Measurements from ENCODE around the gene INVS. TPM values are rescaled to one million over a fixed set of nuclear protein-coding genes. Genes with fewer than 3 reads are reported as not detected.
"Not testable (repeated sequence)": the region's sequence is repeated elsewhere in the genome, so short reads cannot be mapped to it uniquely, and the experiment has no call there.

INVS gene
- total RNA-seq, 4 donors from 2014 or later, result 12.8 to 22.8 (median 18.2) TPM

GRCh38 chr9:100126423-100126822 lies 27.4 kb downstream of the INVS start:
- Histone ChIP-seq H3K27ac (no peak overlapping the region), H3K4me1 (no peaks in the 10 kb centered on the region), H3K27me3 (no peaks in the 10 kb centered on the region), H3K9me3 (no peaks in the 10 kb centered on the region), H3K4me3 (no peak overlapping the region), H3K36me3 (no peaks in the 10 kb centered on the region)
- WGBS, result 99% methylated on average over 2 of the region's 2 CpGs
- DNase-seq (ENCODE audit: low spot score in 2 of 2), result no peak
- TF ChIP-seq CTCF (IDR thresholded peaks at IDR 0.05), result no peak
- TF ChIP-seq POLR2AphosphoS5 (IDR thresholded peaks at IDR 0.05), result no peak
- TF ChIP-seq EP300 (IDR thresholded peaks at IDR 0.05), result no peak
- TF ChIP-seq POLR2A (IDR thresholded peaks at IDR 0.05), result no peak

GRCh38 chr9:100129772-100130171 lies 30.7 kb downstream of the INVS start:
- Histone ChIP-seq H3K9me3 (no peaks in the 10 kb centered on the region), H3K4me1 (no peaks in the 10 kb centered on the region), H3K36me3 (no peaks in the 10 kb centered on the region), H3K27me3 (no peaks in the 10 kb centered on the region), H3K4me3 (no peak overlapping the region), H3K27ac (no peak overlapping the region)
- no peak for DNase-seq (ENCODE audit: low spot score in 2 of 2)
- TF ChIP-seq EP300 (IDR thresholded peaks at IDR 0.05) (no peak), CTCF (IDR thresholded peaks at IDR 0.05) (no peak), POLR2A (IDR thresholded peaks at IDR 0.05) (no peak), POLR2AphosphoS5 (IDR thresholded peaks at IDR 0.05) (no peak)

- no peak for DNase-seq (ENCODE audit: low spot score in 2 of 2)
- TF ChIP-seq POLR2A (IDR thresholded peaks at IDR 0.05), result no peak
- TF ChIP-seq CTCF (IDR thresholded peaks at IDR 0.05), result no peak
- TF ChIP-seq EP300 (IDR thresholded peaks at IDR 0.05), result no peak
- no peak for TF ChIP-seq POLR2AphosphoS5 (IDR thresholded peaks at IDR 0.05)
- Histone ChIP-seq H3K4me1 (no peaks in the 10 kb centered on the region), H3K36me3 (no peaks in the 10 kb centered on the region), H3K27me3 (no peaks in the 10 kb centered on the region), H3K9me3 (no peaks in the 10 kb centered on the region), H3K4me3 (no peak overlapping the region), H3K27ac (no peak overlapping the region)
- 74% methylated on average over 1 of the region's 1 CpG for WGBS
Observed at GRCh38 chr9:100131216-100131615, 32.2 kb downstream of the INVS start.

GRCh38 chr9:100131875-100132430 lies 32.9 kb downstream of the INVS start:
- no peak for TF ChIP-seq POLR2A (IDR thresholded peaks at IDR 0.05)
- TF ChIP-seq EP300 (IDR thresholded peaks at IDR 0.05), result no peak
- no peak for TF ChIP-seq CTCF (IDR thresholded peaks at IDR 0.05)
- TF ChIP-seq POLR2AphosphoS5 (IDR thresholded peaks at IDR 0.05), result no peak

GRCh38 chr9:100134731-100135130 lies 35.7 kb downstream of the INVS start:
- WGBS, result 91% methylated on average over 3 of the region's 3 CpGs
- Histone ChIP-seq H3K27me3 (no peaks in the 10 kb centered on the region), H3K36me3 (no peaks in the 10 kb centered on the region), H3K9me3 (no peaks in the 10 kb centered on the region), H3K4me1 (no peaks in the 10 kb centered on the region), H3K27ac (no peak overlapping the region), H3K4me3 (no peak overlapping the region)
- DNase-seq (ENCODE audit: low spot score in 2 of 2), result no peak
- TF ChIP-seq POLR2A (IDR thresholded peaks at IDR 0.05), result no peak
- TF ChIP-seq EP300 (IDR thresholded peaks at IDR 0.05), result no peak
- TF ChIP-seq CTCF (IDR thresholded peaks at IDR 0.05), result no peak
- TF ChIP-seq POLR2AphosphoS5 (IDR thresholded peaks at IDR 0.05), result no peak

More at GRCh38 chr9:100131875-100132430, 32.9 kb downstream of the INVS start:
- H3K27ac ChIP-seq, result no peak overlapping the region
- H3K4me3 ChIP-seq, result no peak overlapping the region
- no peaks in the 10 kb centered on the region for H3K9me3 ChIP-seq
- H3K4me1 ChIP-seq, result no peaks in the 10 kb centered on the region
- no peaks in the 10 kb centered on the region for H3K27me3 ChIP-seq
- 98% methylated on average over 3 of the region's 3 CpGs for WGBS
- no peak for DNase-seq (ENCODE audit: low spot score in 2 of 2)
- no peaks in the 10 kb centered on the region for H3K36me3 ChIP-seq

GRCh38 chr9:100136799-100137198 lies 37.8 kb downstream of the INVS start:
- H3K27ac ChIP-seq, result not testable (repeated sequence)

GRCh38 chr9:100140303-100140702 lies 41.3 kb downstream of the INVS start:
- H3K9me3 ChIP-seq; DNase-seq (ENCODE audit: low spot score in 2 of 2); H3K27ac ChIP-seq; H3K4me1 ChIP-seq; H3K27me3 ChIP-seq; H3K36me3 ChIP-seq; H3K4me3 ChIP-seq: not testable (repeated sequence)
- 97% methylated on average over 6 of the region's 6 CpGs for WGBS

More at GRCh38 chr9:100136799-100137198, 37.8 kb downstream of the INVS start:
- 94% methylated on average over 5 of the region's 5 CpGs for WGBS
- not testable (repeated sequence) for H3K9me3 ChIP-seq; H3K4me1 ChIP-seq; H3K36me3 ChIP-seq; DNase-seq (ENCODE audit: low spot score in 2 of 2); H3K4me3 ChIP-seq; H3K27me3 ChIP-seq

GRCh38 chr9:100141862-100142261 lies 42.8 kb downstream of the INVS start:
- not testable (repeated sequence) for H3K27me3 ChIP-seq; H3K4me1 ChIP-seq; H3K36me3 ChIP-seq; H3K9me3 ChIP-seq; H3K27ac ChIP-seq; H3K4me3 ChIP-seq; DNase-seq (ENCODE audit: low spot score in 2 of 2)
- WGBS, result 92% methylated on average over 9 of the region's 9 CpGs

All from suprapubic skin (tissue), 4 donors.